Right renal cortex interstitium (tissue), 3 donors: ENCODE measurements around the gene DYNC2I2. TPM values are rescaled to one million over a fixed set of nuclear protein-coding genes. Genes with fewer than 3 reads are reported as not detected.
"Not testable (repeated sequence)": the region's sequence is repeated elsewhere in the genome, so short reads cannot be mapped to it uniquely, and the experiment has no call there.

ENCODE experiments used
- DNase-seq, 3 donors: peaks; one replicate each; pipeline ENCODE4 v3.0.0-alpha.2; 2013; ENCODE audit warnings: low read depth in 3 of 3, low spot score in 2 of 3
- polyA plus RNA-seq, 3 donors: library from polyadenylated mRNA; unstranded; fragments of 120-200 nt; gene quantifications; one replicate each; pipeline ENCODE4 v1.2.1, GENCODE V29; 2013; ENCODE audit not compliant: insufficient read length in 3 of 3

The DYNC2I2 gene
- polyA plus RNA-seq, 3 donors = 54.2 to 58.1 (median 57.6) TPM

- no peak for DNase-seq
Observed at GRCh38 chr9:128687453-128687852, 30.8 kb upstream of the DYNC2I2 start.

DNA sequence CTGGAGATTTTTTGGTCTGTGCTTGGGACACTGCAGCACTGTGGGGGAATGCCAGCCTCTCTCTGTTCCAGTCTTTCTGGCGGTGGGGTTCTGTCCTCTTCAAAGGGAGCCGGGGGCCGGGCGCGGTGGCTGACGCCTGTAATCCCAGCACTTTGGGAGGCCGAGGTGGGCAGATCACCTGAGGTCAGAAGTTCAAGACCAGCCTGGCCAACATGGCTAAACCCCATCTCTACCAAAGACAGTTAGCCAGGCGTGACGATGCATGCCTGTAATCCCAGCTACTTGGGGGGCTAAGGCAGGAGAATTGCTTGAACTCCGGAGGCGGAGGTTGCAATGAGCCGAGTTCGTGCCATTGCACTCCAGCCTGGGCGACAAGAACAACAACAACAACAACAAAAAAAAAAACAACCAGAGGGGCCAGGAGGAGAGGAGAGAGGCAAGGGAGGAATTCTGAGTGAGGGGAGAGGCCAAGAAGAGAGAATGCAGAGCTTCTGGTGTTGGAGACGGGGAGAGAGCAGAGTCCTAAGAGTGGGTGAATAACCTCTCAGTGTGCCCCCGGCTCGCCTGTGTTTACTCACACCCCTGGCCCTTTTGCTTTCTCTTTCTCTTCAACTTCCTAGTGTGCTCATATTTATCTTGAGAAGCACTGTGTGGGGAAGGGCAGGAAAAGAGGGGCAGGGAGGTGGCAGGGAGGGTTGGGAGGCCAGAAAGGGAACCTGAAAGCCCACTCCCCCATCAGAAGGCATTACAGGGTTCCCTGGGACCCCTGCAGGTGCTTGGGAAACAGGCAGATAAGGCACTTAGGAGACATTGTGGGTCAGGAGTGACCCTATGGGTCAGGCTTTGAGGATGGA lies 29.2 kb upstream of the DYNC2I2 start:
- no peak for DNase-seq

GRCh38 chr9:128684325-128685199 lies 27.9 kb upstream of the DYNC2I2 start:
- no peak for DNase-seq

GRCh38 chr9:128684065-128684324 lies 27.3 kb upstream of the DYNC2I2 start:
- DNase-seq = no peak

- DNase-seq = no peak
Observed at GRCh38 chr9:128683340-128684064, 26.9 kb upstream of the DYNC2I2 start.

DNA sequence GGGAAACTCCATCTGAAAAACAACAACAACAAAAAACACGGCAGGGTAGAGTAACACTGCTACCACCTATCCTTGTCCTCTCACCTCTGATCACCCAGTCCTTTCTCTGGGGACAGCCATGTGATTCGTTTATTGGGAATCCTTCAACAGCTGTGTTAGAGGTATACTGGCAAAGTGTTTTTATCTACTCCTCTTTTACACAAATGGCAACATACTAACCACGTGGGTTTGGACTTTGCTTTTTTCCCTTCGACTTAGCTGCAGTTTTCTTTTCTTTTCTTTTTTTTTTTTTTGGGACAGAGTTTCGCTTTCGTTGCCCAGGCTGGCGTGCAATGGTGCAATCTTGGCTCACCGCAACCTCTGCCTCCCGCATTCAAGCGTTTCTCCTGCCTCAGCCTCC lies 21.1 kb upstream of the DYNC2I2 start:
- no peak for DNase-seq

DNA sequence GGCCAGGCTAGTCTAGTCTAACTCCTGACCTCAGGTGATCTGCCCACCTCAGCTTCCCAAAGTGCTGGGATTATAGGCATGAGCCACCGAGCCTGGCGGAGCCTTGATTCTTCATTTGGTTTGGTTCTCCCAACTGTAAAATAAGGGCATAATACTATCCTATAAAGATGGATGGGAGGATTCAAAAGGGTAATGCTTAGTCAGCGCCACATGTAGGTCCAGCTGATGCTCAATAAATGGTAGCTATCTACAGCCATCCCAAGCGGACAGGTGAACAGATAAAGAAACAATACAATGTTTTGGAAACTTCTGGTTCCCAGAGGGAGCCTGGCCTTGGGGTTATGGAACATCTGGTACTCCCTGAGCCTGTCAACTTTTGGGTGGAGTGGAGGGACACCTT lies 18.7 kb upstream of the DYNC2I2 start:
- no peak for DNase-seq

GRCh38 chr9:128669786-128670185 lies 13.1 kb upstream of the DYNC2I2 start:
- DNase-seq = no peak

GRCh38 chr9:128666481-128666941 lies 9.9 kb upstream of the DYNC2I2 start:
- not testable (repeated sequence) for DNase-seq

DNA sequence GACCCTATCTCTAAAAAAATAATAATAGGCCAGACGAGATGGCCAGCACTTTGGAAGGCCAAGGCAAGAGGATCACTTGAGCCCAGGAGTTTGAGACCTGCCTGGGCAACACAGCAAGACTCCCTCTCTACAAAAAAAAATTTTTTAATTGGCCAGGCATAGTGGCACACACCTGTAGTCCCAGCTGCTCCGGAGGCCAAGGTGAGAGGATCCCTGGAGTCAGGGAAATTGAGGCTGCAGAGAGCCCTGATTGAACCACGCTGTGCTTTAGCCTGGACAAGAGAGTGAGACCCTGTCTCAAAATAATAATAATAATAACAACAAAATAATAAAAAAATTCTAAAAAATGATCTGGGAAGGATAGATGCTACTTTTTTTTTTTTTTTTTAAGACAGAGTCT lies 1.1 kb upstream of the DYNC2I2 start:
- no peak for DNase-seq

- DNase-seq = no peak
Observed at GRCh38 chr9:128657344-128657704, 677 bp upstream of the DYNC2I2 start.

DNA sequence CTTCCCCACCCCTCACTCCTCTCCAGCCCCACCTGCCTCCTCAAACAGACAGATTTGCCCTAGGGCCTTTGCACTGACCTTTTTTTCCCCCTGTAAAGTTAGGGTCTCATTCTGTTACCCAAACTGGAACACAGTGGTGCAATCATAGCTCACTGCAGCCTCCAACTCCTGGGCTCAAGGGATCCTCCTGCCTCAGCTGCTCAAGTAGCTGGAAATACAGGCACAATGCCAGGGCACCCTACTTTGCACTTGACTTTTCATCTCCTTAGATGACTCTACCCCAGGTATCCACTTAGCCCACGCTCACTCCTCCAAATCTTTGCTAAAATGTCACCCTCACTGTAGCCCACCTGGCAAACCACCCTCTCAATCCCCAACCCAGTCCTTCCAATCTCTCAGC lies 2.2 kb downstream of the DYNC2I2 start:
- no peak for DNase-seq

DNA sequence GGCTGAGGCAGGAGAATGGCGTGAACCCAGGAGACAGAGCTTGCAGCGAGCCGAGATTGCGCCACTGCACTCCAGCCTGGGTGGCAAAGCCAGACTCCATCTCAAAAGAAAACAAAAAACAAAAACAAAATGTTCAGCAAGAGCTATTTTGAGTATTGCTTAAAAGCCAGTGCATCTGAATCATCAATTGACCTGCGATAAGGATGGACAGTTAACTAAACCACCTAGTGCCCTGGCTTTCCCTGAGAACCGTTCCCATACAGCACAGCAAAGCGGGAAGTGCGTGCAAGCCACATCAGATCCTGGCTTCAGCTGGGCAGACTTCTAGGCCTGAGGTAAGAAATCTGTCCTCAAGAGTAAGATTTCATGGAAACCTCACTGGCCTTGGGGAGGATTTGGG lies 2.7 kb downstream of the DYNC2I2 start:
- no peak for DNase-seq

GRCh38 chr9:128651798-128652197 lies 4.8 kb downstream of the DYNC2I2 start:
- DNase-seq = no peak

DNA sequence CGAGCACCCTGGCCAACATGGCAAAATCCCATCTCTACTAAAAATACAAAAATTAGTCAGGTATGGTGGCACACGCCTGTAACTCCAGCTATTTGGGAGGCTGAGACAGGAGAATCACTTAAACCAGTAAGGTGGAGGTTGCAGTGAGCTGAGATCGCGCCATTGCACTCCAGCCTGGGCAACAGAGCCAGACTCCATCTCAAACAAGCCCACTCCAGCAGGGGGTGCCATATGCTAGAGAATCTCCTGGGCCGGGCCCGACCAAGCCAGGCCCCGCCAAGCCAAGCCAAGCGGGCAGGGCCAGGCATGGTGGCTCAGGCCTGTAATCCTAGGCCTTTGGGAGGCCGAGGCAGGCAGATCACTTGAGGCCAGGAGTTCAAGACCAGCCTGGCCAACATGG lies 8.4 kb downstream of the DYNC2I2 start:
- DNase-seq = not testable (repeated sequence)

DNA sequence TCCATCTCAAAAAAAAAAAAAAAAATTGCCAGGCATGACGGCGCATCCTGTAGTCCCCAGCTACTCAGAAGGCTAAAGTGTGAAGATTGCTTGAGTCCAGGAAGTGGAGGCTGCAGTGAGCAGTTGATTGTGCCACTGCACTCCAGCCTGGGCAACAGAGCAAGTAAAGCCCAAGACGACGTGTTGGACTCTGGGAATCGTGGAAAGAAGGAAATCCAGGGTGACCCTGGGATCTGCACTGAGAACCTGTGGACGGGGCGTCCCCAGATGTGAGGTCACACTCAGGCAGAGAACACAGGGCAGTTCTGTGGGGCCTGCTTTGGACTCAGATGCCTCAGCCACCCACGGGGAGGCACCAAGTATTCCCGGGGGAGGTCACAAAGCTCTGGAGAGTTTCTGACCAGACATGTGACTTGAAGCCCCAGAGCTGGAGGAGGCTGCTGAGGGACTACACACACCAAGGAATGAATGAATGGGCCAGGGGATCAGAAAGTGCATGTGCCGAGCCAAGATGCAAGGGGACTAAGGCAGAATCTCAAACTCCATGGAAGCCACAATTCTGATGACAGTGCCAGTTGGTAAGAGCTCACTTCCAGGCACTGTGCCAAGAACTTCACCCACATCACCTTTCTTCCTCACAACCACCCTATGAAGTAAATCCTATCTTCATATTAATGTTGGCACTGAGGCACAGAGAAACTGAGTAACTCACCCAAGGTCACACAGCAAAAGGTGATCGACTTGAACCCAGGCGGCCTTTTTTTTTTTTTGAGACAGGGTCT lies 12.9 kb downstream of the DYNC2I2 start:
- no peak for DNase-seq

- no peak for DNase-seq
Observed at GRCh38 chr9:128642675-128643245, 13.9 kb downstream of the DYNC2I2 start.

- DNase-seq = no peak
Observed at GRCh38 chr9:128640603-128641002, 16.0 kb downstream of the DYNC2I2 start.

- DNase-seq = no peak
Observed at GRCh38 chr9:128638580-128638979, 18.1 kb downstream of the DYNC2I2 start.

DNA sequence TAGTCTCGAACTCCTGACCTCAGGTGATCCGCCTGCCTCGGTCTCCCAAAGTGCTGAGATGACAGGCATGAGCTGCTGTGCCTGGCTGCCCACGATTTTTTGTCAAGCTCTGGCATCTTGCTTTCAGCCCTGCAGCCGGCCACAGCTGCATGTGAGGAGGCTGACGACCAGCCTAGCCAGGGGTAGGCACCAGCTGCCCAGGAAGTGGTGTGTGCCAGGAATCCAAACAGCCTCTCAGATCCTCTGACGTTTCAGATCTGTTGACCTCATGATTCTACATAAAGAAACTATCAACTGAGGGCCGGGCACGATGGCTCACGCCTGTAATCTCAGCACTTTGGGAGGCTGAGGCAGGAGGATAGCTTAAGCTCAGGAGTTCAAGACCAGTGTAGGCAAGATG lies 19.0 kb downstream of the DYNC2I2 start:
- no peak for DNase-seq
